Esophagus muscularis mucosa (tissue), 4 donors: Measurements from ENCODE around the gene ZNF765. TPM values are rescaled to one million over a fixed set of nuclear protein-coding genes. Genes with fewer than 3 reads are reported as not detected.
A peak's percentile ranks its signal among the peaks of the same experiment; 100 is the strongest.

ENCODE experiments used
- DNase-seq: peaks from one replicate; pipeline ENCODE4 v3.0.0-alpha.2; 2017; ENCODE audit errors: extremely low spot score
- H3K27ac ChIP-seq, 4 donors: fragments of 200-600 bp; sonication (generic); replicated peaks in 1 of 4; 1 replicate in 3 of 4; 2 replicates in 1 of 4; pipeline ENCODE4 v1.5.1; 2016 to 2019; ENCODE audit warnings: mild to moderate bottlenecking in 1 of 4
- H3K27me3 ChIP-seq, 4 donors: fragments of 200-600 bp; sonication (generic); one replicate each; pipeline versions ENCODE4 v1.5.1 to v1.6.0; 2016 to 2019
- H3K36me3 ChIP-seq, 4 donors: fragments of 200-600 bp; sonication (generic); one replicate each; pipeline ENCODE4 v1.5.1; 2016 to 2019
- H3K4me1 ChIP-seq, 4 donors: fragments of 200-600 bp; sonication (generic); one replicate each; pipeline ENCODE4 v1.5.1; 2016 to 2019
- H3K4me3 ChIP-seq, 4 donors: fragments of 200-600 bp; sonication (generic); 1 replicate in 2 of 4; 2 replicates in 2 of 4; pipeline ENCODE4 v1.5.1; 2016 to 2019; ENCODE audit warnings: mild to moderate bottlenecking in 4 of 4, moderate library complexity in 1 of 4
- H3K9me3 ChIP-seq, 4 donors: fragments of 200-600 bp; sonication (generic); 1 replicate in 3 of 4; 2 replicates in 1 of 4; pipeline ENCODE4 v1.5.1; 2016 to 2019
- EP300 ChIP-seq: sonication (generic); formaldehyde crosslinking; IDR thresholded peaks from one replicate; pipeline ENCODE4 v1.6.1; 2017; ENCODE audit warnings: antibody characterized with exemption
- POLR2A ChIP-seq: fragments of 450-650 bp; IDR thresholded peaks from one replicate; pipeline ENCODE4 v1.6.1; 2017; ENCODE audit warnings: antibody characterized with exemption, moderate library complexity, mild to moderate bottlenecking, low read depth
- POLR2AphosphoS5 ChIP-seq, 2 donors: sonication (generic); formaldehyde crosslinking; IDR thresholded peaks; one replicate each; pipeline ENCODE4 v1.6.1; 2017; ENCODE audit warnings: antibody characterized with exemption in 2 of 2
- WGBS: methylation state at CpG from one replicate; pipeline ENCODE4 v1.1.5; 2018; 5-methylcytosine and 5-hydroxymethylcytosine counted together
- intact Hi-C: fragments of 100-400 bp; cut with DNase I; formaldehyde crosslinking; loops from one replicate; pipeline ENCODE4 v1.15.1; 2023
- total RNA-seq, 4 donors: library from RNA; depleted of rRNA; stranded (reverse); fragments of >200 nt; gene quantifications; one replicate each; pipeline versions ENCODE4 v1.1.0 to v1.2.1, GENCODE V29; 2016
- TF ChIP-seq, protein P1 (sequence below), 3 experiments: fragments of 200-600 bp in 2 of 3; fragments of 450-650 bp in 1 of 3; sonication (generic) in 2 of 3; IDR thresholded peaks; one replicate each; pipeline ENCODE4 v1.5.1; 2017 to 2019; ENCODE audit warnings: antibody characterized with exemption in 3 of 3, mild to moderate bottlenecking in 2 of 3, moderate library complexity in 1 of 3

Gene ZNF765
- total RNA-seq, 4 donors from 2014 or later, result 7.1 to 12.5 (median 8.5) TPM

DNA sequence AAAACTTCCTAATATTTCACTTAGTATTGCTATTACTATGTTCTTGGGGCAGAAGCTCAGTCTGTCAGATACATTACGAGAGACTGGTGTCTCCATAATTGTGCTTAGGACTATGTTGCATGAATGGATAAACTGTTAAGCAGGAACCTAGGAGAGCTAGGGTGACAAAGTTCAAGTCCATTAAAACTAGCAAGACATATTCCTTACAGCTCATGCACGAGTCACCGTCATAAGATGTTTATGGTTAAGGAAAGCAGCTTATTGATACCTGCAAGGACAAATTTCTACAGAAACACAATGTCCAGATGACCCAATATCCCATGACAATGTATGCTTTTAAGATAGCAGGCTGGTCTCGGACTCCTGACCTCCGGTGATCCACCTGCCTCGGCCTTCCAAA lies 66.9 kb downstream of the ZNF765 start:
- no peak for TF ChIP-seq EP300
- TF ChIP-seq POLR2AphosphoS5 (IDR thresholded peaks at IDR 0.05), result no peak
- TF ChIP-seq, protein P1, sequence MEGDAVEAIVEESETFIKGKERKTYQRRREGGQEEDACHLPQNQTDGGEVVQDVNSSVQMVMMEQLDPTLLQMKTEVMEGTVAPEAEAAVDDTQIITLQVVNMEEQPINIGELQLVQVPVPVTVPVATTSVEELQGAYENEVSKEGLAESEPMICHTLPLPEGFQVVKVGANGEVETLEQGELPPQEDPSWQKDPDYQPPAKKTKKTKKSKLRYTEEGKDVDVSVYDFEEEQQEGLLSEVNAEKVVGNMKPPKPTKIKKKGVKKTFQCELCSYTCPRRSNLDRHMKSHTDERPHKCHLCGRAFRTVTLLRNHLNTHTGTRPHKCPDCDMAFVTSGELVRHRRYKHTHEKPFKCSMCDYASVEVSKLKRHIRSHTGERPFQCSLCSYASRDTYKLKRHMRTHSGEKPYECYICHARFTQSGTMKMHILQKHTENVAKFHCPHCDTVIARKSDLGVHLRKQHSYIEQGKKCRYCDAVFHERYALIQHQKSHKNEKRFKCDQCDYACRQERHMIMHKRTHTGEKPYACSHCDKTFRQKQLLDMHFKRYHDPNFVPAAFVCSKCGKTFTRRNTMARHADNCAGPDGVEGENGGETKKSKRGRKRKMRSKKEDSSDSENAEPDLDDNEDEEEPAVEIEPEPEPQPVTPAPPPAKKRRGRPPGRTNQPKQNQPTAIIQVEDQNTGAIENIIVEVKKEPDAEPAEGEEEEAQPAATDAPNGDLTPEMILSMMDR (IDR thresholded peaks at IDR 0.05), result no peak
- no peak for TF ChIP-seq POLR2A
- H3K4me1 ChIP-seq, result peaks cover 3 to 16% (median 9%) of the 10 kb centered on the region in 4 donors
- WGBS, result 82% methylated on average over 6 of the region's 6 CpGs
- no peak overlapping the region for H3K4me3 ChIP-seq
- H3K27ac ChIP-seq, result no peak overlapping the region
- peaks cover 0 to 3% (median 0%) of the 10 kb centered on the region in 4 donors for H3K36me3 ChIP-seq
- peaks cover 0 to 29% (median 0%) of the 10 kb centered on the region in 4 donors for H3K27me3 ChIP-seq
- no peak for DNase-seq
- H3K9me3 ChIP-seq, result peaks cover 0 to 17% (median 8%) of the 10 kb centered on the region in 4 donors
- intact Hi-C loops, result loop anchor here (10.0 kb wide), 1 partner anchor 267 kb away; the partner anchor contains the start of gene ZNF665

DNA sequence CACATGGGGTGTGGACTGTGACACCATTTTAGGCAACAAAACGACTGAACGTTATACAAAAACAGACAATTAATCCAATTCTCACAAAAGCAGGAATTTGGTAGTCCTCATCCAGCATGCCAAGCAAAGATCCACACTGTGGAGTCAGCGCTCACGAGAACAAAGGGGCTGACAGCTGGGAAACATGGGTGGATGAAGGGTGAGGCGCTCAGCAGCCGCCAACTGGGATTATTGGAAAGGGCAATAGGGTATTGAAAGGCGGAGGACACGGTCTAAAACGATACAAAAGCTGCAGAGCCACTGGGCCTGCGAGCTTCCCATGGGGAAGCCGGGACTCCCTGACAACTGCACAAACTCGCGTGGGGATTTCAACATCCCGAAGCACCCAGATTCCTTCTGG lies 67.9 kb downstream of the ZNF765 start:
- no peaks in the 10 kb centered on the region for H3K36me3 ChIP-seq
- intact Hi-C loops, result loop anchor here (10.0 kb wide), 1 partner anchor 268 kb away; the partner anchor contains the start of gene ZNF665
- peak overlapping the region; percentile 35 to 55 (median 49) for H3K27ac ChIP-seq
- H3K27me3 ChIP-seq, result peaks cover 0 to 29% (median 0%) of the 10 kb centered on the region in 4 donors
- no peak for DNase-seq
- WGBS, result 66% methylated on average over 8 of the region's 14 CpGs
- H3K9me3 ChIP-seq, result peaks cover 0 to 10% (median 5%) of the 10 kb centered on the region in 4 donors
- no peak for TF ChIP-seq POLR2A
- TF ChIP-seq, protein P1 (IDR thresholded peaks at IDR 0.05), result no peak
- H3K4me1 ChIP-seq, result peaks cover 6 to 21% (median 12%) of the 10 kb centered on the region in 4 donors
- peak overlapping the region in 3 of 4 donors; percentile 36 to 39 (median 39) for H3K4me3 ChIP-seq

DNA sequence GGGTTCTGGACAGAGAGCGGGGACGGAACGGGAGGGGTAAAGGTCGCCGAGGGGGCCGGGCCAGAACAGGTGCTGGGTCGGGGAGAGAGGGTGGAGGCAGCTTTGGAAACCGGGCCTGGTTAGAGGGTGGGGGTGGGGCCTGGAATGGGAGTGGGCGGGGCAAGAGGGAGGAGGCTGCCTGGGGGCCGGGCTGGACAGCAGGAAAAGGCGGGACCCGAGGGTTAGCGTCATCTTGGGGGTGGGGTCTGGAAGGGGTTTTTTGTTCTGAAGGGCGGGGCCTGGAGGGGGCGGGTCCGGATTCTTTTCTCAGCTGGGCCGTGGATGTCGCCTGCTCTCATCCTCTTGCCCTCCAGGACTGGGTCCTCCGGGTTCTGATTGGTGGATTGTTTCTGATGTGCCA lies 68.3 kb downstream of the ZNF765 start:
- DNase-seq, result no peak
- Histone ChIP-seq H3K36me3 (no peaks in the 10 kb centered on the region), H3K27me3 (peaks cover 0 to 29% (median 0%) of the 10 kb centered on the region in 4 donors), H3K4me1 (peaks cover 9 to 24% (median 16%) of the 10 kb centered on the region in 4 donors), H3K27ac (peak overlapping the region; percentile 35 to 55 (median 49)), H3K4me3 (peak overlapping the region in 3 of 4 donors; percentile 36 to 39 (median 39)), H3K9me3 (peaks cover 0 to 7% (median 4%) of the 10 kb centered on the region in 4 donors)
- WGBS, result 18% methylated on average over 13 of the region's 19 CpGs
- no peak for TF ChIP-seq POLR2A
- TF ChIP-seq POLR2AphosphoS5 (IDR thresholded peaks at IDR 0.05), result no peak
- TF ChIP-seq EP300, result no peak
- intact Hi-C loops, result loop anchor here (10.0 kb wide), 1 partner anchor 268 kb away; the partner anchor contains the start of gene ZNF665

DNA sequence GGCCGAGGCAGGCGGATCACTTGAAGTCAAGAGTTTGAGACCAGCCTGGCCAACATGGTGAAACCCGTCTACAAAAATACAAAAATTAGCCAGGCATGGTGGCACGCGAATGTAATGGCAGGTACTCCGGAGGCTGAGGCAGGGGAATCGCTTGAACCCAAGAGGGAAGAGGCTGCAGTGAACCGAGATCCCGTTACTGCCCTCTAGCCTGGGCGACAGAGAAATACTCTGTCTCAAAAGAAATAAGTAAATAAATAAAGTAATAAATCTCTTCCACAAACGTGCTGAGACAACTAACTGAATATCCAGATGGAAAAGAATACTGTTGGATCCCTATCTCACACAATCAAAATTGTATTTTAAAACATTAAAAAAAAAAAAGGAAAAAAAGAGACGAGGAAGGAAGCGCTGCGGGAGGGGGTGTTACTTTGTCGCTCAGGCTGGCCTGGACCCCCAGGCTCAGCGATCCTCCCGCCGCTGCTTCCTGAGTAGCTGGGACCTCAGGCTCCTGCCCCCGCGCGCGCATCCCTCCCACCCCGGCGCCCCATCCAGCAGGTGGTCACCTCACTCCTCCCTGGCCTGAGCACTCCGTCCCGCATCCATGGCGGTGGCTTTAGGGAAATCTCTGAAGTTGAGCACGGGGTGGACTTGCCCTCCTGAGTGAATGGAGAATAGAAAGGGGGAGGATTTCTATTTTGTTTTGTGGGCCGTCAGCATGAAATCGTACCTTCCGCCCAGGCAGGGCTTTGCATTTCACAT lies 72.0 kb downstream of the ZNF765 start:
- TF ChIP-seq POLR2A, result no peak
- no peak for TF ChIP-seq POLR2AphosphoS5 (IDR thresholded peaks at IDR 0.05)
- no peak for TF ChIP-seq EP300
- TF ChIP-seq, protein P1 (IDR thresholded peaks at IDR 0.05), result no peak
- peaks cover 11 to 29% (median 24%) of the 10 kb centered on the region in 4 donors for H3K4me1 ChIP-seq
- no peaks in the 10 kb centered on the region for H3K9me3 ChIP-seq
- peak overlapping the region; percentile 68 to 82 (median 72) for H3K4me3 ChIP-seq
- H3K36me3 ChIP-seq, result no peaks in the 10 kb centered on the region
- H3K27ac ChIP-seq, result peak overlapping the region; percentile 70 to 84 (median 78)
- H3K27me3 ChIP-seq, result peaks cover 0 to 29% (median 0%) of the 10 kb centered on the region in 4 donors
- intact Hi-C loops, result loop anchor here (5.0 to 10.0 kb wide), 2 partner anchors 35 to 272 kb away; partner anchors contain the start of genes ZNF665 and ZNF761
- DNase-seq, result no peak
- 11% methylated on average over 31 of the region's 31 CpGs for WGBS
